B cell (primary cell): ENCODE measurements around the gene SSTR4.

Experiments
- EZH2 ChIP-seq: IDR thresholded peaks from 2 replicates; pipeline ENCODE4 v1.6.1; 2012; ENCODE audit warnings: borderline replicate concordance, low read depth, mild to moderate bottlenecking, moderate library complexity, low read length; ENCODE audit not compliant: insufficient read depth, poor library complexity, severe bottlenecking
- TF ChIP-seq, protein P1 (sequence below): fragments of 200-600 bp; IDR thresholded peaks from one replicate; pipeline ENCODE4 v1.8.0; 2022; ENCODE audit warnings: antibody characterized with exemption, mild to moderate bottlenecking

DNA sequence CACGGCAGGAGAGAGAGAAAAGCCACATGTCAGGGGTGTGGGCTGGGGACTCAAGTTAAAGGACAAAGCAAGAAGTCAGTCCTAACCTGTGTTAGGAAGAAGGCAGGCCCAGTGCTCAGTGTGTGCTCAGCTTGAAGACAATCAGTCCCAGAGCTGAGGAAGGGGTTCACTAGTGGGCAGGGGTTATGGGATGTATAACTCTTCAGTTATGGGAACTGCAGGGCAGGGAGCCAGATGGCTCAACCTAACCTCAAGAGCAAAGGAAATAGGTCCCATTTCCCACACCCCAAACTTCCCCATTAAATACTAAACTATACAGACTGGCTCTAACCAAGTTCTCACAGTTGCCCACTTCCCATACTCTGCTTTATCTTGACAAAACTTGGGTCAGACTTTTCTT is 7.4 kb upstream of the SSTR4 start:
- TF ChIP-seq, protein P1, sequence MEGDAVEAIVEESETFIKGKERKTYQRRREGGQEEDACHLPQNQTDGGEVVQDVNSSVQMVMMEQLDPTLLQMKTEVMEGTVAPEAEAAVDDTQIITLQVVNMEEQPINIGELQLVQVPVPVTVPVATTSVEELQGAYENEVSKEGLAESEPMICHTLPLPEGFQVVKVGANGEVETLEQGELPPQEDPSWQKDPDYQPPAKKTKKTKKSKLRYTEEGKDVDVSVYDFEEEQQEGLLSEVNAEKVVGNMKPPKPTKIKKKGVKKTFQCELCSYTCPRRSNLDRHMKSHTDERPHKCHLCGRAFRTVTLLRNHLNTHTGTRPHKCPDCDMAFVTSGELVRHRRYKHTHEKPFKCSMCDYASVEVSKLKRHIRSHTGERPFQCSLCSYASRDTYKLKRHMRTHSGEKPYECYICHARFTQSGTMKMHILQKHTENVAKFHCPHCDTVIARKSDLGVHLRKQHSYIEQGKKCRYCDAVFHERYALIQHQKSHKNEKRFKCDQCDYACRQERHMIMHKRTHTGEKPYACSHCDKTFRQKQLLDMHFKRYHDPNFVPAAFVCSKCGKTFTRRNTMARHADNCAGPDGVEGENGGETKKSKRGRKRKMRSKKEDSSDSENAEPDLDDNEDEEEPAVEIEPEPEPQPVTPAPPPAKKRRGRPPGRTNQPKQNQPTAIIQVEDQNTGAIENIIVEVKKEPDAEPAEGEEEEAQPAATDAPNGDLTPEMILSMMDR: no peak
- no peak for TF ChIP-seq EZH2
